Esophagus muscularis mucosa (tissue), 4 donors: ENCODE data around the gene AMFR. TPM values are rescaled to one million over a fixed set of nuclear protein-coding genes. Genes with fewer than 3 reads are reported as not detected.

Experiments used
- DNase-seq: peaks from one replicate; pipeline ENCODE4 v3.0.0-alpha.2; 2017; ENCODE audit errors: extremely low spot score
- H3K27ac ChIP-seq, 4 donors: fragments of 200-600 bp; sonication (generic); replicated peaks in 1 of 4; 1 replicate in 3 of 4; 2 replicates in 1 of 4; pipeline ENCODE4 v1.5.1; 2016 to 2019; ENCODE audit warnings: mild to moderate bottlenecking in 1 of 4
- H3K27me3 ChIP-seq, 4 donors: fragments of 200-600 bp; sonication (generic); one replicate each; pipeline versions ENCODE4 v1.5.1 to v1.6.0; 2016 to 2019
- H3K36me3 ChIP-seq, 4 donors: fragments of 200-600 bp; sonication (generic); one replicate each; pipeline ENCODE4 v1.5.1; 2016 to 2019
- H3K4me1 ChIP-seq, 4 donors: fragments of 200-600 bp; sonication (generic); one replicate each; pipeline ENCODE4 v1.5.1; 2016 to 2019
- H3K4me3 ChIP-seq, 4 donors: fragments of 200-600 bp; sonication (generic); 1 replicate in 2 of 4; 2 replicates in 2 of 4; pipeline ENCODE4 v1.5.1; 2016 to 2019; ENCODE audit warnings: mild to moderate bottlenecking in 4 of 4, moderate library complexity in 1 of 4
- H3K9me3 ChIP-seq, 4 donors: fragments of 200-600 bp; sonication (generic); 1 replicate in 3 of 4; 2 replicates in 1 of 4; pipeline ENCODE4 v1.5.1; 2016 to 2019
- EP300 ChIP-seq: sonication (generic); formaldehyde crosslinking; IDR thresholded peaks from one replicate; pipeline ENCODE4 v1.6.1; 2017; ENCODE audit warnings: antibody characterized with exemption
- POLR2A ChIP-seq: fragments of 450-650 bp; IDR thresholded peaks from one replicate; pipeline ENCODE4 v1.6.1; 2017; ENCODE audit warnings: antibody characterized with exemption, moderate library complexity, mild to moderate bottlenecking, low read depth
- POLR2AphosphoS5 ChIP-seq, 2 donors: sonication (generic); formaldehyde crosslinking; IDR thresholded peaks; one replicate each; pipeline ENCODE4 v1.6.1; 2017; ENCODE audit warnings: antibody characterized with exemption in 2 of 2
- WGBS: methylation state at CpG from one replicate; pipeline ENCODE4 v1.1.5; 2018; 5-methylcytosine and 5-hydroxymethylcytosine counted together
- intact Hi-C: fragments of 100-400 bp; cut with DNase I; formaldehyde crosslinking; loops from one replicate; pipeline ENCODE4 v1.15.1; 2023
- total RNA-seq, 4 donors: library from RNA; depleted of rRNA; stranded (reverse); fragments of >200 nt; gene quantifications; one replicate each; pipeline versions ENCODE4 v1.1.0 to v1.2.1, GENCODE V29; 2016
- TF ChIP-seq, protein P1 (sequence below), 3 experiments: fragments of 200-600 bp in 2 of 3; fragments of 450-650 bp in 1 of 3; sonication (generic) in 2 of 3; IDR thresholded peaks; one replicate each; pipeline ENCODE4 v1.5.1; 2017 to 2019; ENCODE audit warnings: antibody characterized with exemption in 3 of 3, mild to moderate bottlenecking in 2 of 3, moderate library complexity in 1 of 3

AMFR gene
- total RNA-seq, 4 donors from 2014 or later: 150 to 205 (median 179) TPM

- WGBS: 95% methylated on average over 7 of the region's 7 CpGs
Measured at GRCh38 chr16:56354016-56354415, 71.3 kb downstream of the AMFR start.

DNA sequence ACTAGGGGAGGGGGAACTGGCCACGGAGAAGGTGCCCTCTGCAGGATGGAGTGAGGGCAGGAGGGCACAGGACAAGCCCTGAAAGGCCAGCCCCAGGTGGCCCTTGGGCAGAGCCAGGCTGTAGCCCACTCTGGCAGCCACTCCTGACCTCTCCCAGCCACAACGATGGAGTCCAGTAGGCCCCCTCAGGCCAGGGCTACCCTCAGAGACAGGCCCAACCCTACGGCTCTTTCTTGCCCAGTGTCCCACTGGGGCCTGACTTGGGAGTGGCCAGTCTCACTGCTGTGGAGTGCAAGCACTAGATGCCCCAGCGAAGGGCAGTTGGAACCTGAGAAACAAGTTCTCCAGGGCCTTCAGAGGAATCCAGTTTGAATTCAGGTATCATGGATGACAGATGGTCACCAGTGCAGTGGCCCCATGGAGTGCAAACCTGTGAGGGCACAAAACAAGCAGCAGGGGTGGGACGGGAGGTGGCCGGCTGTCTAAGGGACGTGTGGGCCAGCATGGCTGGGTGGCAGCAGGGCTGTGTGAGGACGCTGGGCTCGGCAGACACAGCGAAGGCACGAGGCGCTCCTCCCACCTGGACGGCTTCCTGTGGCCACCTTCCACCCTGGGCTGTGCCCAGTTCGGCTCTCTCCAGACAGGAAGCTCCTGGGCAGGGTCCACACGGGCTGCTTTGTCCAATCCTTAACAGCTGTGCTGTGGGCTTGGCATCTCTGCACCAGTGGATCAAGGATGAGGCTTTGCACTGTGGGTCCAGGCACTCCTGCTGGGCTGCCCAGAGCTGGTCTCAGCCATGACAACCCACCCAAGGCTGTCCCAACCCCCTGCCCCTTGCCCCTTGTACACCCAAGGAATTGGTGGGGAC lies 72.1 kb downstream of the AMFR start:
- peaks cover 8 to 19% (median 15%) of the 10 kb centered on the region in 4 donors for H3K4me1 ChIP-seq
- intact Hi-C loops: no loop called here
- TF ChIP-seq, protein P1, sequence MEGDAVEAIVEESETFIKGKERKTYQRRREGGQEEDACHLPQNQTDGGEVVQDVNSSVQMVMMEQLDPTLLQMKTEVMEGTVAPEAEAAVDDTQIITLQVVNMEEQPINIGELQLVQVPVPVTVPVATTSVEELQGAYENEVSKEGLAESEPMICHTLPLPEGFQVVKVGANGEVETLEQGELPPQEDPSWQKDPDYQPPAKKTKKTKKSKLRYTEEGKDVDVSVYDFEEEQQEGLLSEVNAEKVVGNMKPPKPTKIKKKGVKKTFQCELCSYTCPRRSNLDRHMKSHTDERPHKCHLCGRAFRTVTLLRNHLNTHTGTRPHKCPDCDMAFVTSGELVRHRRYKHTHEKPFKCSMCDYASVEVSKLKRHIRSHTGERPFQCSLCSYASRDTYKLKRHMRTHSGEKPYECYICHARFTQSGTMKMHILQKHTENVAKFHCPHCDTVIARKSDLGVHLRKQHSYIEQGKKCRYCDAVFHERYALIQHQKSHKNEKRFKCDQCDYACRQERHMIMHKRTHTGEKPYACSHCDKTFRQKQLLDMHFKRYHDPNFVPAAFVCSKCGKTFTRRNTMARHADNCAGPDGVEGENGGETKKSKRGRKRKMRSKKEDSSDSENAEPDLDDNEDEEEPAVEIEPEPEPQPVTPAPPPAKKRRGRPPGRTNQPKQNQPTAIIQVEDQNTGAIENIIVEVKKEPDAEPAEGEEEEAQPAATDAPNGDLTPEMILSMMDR (IDR thresholded peaks at IDR 0.05): no peak
- TF ChIP-seq POLR2AphosphoS5 (IDR thresholded peaks at IDR 0.05) (no peak), EP300 (no peak), POLR2A (no peak)
- H3K27me3 ChIP-seq: no peaks in the 10 kb centered on the region
- no peaks in the 10 kb centered on the region for H3K36me3 ChIP-seq
- H3K4me3 ChIP-seq: no peak overlapping the region
- no peak for DNase-seq
- H3K27ac ChIP-seq: no peak overlapping the region
- WGBS: 84% methylated on average over 5 of the region's 15 CpGs
- no peaks in the 10 kb centered on the region for H3K9me3 ChIP-seq

More at GRCh38 chr16:56354016-56354415, 71.3 kb downstream of the AMFR start:
- H3K4me3 ChIP-seq: no peak overlapping the region
- TF ChIP-seq POLR2A (no peak), EP300 (no peak), POLR2AphosphoS5 (IDR thresholded peaks at IDR 0.05) (no peak)
- TF ChIP-seq, protein P1 (IDR thresholded peaks at IDR 0.05): no peak
- intact Hi-C loops: no loop called here
- H3K27me3 ChIP-seq: no peaks in the 10 kb centered on the region
- H3K9me3 ChIP-seq: no peaks in the 10 kb centered on the region
- no peaks in the 10 kb centered on the region for H3K36me3 ChIP-seq
- peaks cover 8 to 19% (median 15%) of the 10 kb centered on the region in 4 donors for H3K4me1 ChIP-seq
- no peak for DNase-seq
- no peak overlapping the region for H3K27ac ChIP-seq

GRCh38 chr16:56352351-56353053 lies 72.8 kb downstream of the AMFR start:
- no peak for DNase-seq
- TF ChIP-seq EP300 (no peak), POLR2A (no peak), POLR2AphosphoS5 (IDR thresholded peaks at IDR 0.05) (no peak)
- TF ChIP-seq, protein P1 (IDR thresholded peaks at IDR 0.05): no peak
- H3K9me3 ChIP-seq: no peaks in the 10 kb centered on the region
- H3K4me3 ChIP-seq: no peak overlapping the region
- H3K27me3 ChIP-seq: no peaks in the 10 kb centered on the region
- H3K36me3 ChIP-seq: no peaks in the 10 kb centered on the region
- intact Hi-C loops: no loop called here
- H3K4me1 ChIP-seq: peaks cover 8 to 15% (median 13%) of the 10 kb centered on the region in 4 donors
- no peak overlapping the region for H3K27ac ChIP-seq
- 86% methylated on average over 4 of the region's 7 CpGs for WGBS

- Histone ChIP-seq H3K36me3 (no peaks in the 10 kb centered on the region), H3K27ac (no peak overlapping the region), H3K9me3 (no peaks in the 10 kb centered on the region), H3K27me3 (no peaks in the 10 kb centered on the region), H3K4me3 (no peak overlapping the region), H3K4me1 (peaks cover 8 to 9% (median 8%) of the 10 kb centered on the region in 4 donors)
- intact Hi-C loops: no loop called here
- WGBS: 94% methylated on average over 6 of the region's 6 CpGs
- TF ChIP-seq, protein P1 (IDR thresholded peaks at IDR 0.05): no peak
- TF ChIP-seq POLR2A: no peak
- no peak for TF ChIP-seq EP300
- no peak for TF ChIP-seq POLR2AphosphoS5 (IDR thresholded peaks at IDR 0.05)
- no peak for DNase-seq
Measured at GRCh38 chr16:56351481-56351880, 73.9 kb downstream of the AMFR start.
